Esophagus squamous epithelium (tissue), 5 donors: ENCODE measurements around the gene PTPRO. TPM values are rescaled to one million over a fixed set of nuclear protein-coding genes. Genes with fewer than 3 reads are reported as not detected.
A peak's percentile ranks its signal among the peaks of the same experiment; 100 is the strongest.

ENCODE experiments used
- DNase-seq: peaks from one replicate; lab custom pipeline; 2025; lab: John Stamatoyannopoulos, UW
- H3K27ac ChIP-seq, 4 donors: fragments of 200-600 bp; sonication (generic); one replicate each; pipeline ENCODE4 v1.5.1; 2016 to 2019; ENCODE audit warnings: mild to moderate bottlenecking in 1 of 4
- H3K27me3 ChIP-seq, 4 donors: fragments of 200-600 bp; sonication (generic); 1 replicate in 3 of 4; 2 replicates in 1 of 4; pipeline versions ENCODE4 v1.5.1 to v1.6.0; 2017 to 2021; ENCODE audit warnings: antibody characterized with exemption in 1 of 4
- H3K36me3 ChIP-seq, 3 donors: fragments of 200-600 bp; sonication (generic); one replicate each; pipeline ENCODE4 v1.5.1; 2016 to 2019
- H3K4me1 ChIP-seq, 3 donors: fragments of 200-600 bp; sonication (generic); one replicate each; pipeline ENCODE4 v1.5.1; 2017 to 2019
- H3K4me3 ChIP-seq, 4 donors: fragments of 200-600 bp; sonication (generic); 1 replicate in 3 of 4; 2 replicates in 1 of 4; pipeline ENCODE4 v1.5.1; 2016 to 2019; ENCODE audit warnings: mild to moderate bottlenecking in 2 of 4, moderate library complexity in 1 of 4
- H3K9me3 ChIP-seq, 3 donors: fragments of 200-600 bp; sonication (generic); one replicate each; pipeline ENCODE4 v1.5.1; 2016 to 2019
- POLR2A ChIP-seq, 4 donors: fragments of 450-650 bp; IDR thresholded peaks; one replicate each; pipeline ENCODE4 v1.6.1; 2017; ENCODE audit warnings: antibody characterized with exemption in 4 of 4, mild to moderate bottlenecking in 4 of 4, moderate library complexity in 3 of 4
- WGBS, 2 donors: methylation state at CpG; one replicate each; pipeline ENCODE4 v1.1.5; 2018; 5-methylcytosine and 5-hydroxymethylcytosine counted together
- intact Hi-C: fragments of 100-400 bp; cut with DNase I; formaldehyde crosslinking; loops from one replicate; pipeline ENCODE4 v1.15.0; 2022
- total RNA-seq, 4 donors: library from RNA; depleted of rRNA; stranded (reverse); fragments of >200 nt; gene quantifications; one replicate each; pipeline ENCODE4 v1.1.0, GENCODE V29; 2016
- TF ChIP-seq, protein P1 (sequence below), 6 experiments: fragments of 450-650 bp in 4 of 6; fragments of 200-600 bp in 2 of 6; sonication (generic) in 2 of 6; IDR thresholded peaks; one replicate each; pipeline ENCODE4 v1.5.1; 2016 to 2019; ENCODE audit warnings: antibody characterized with exemption in 6 of 6, mild to moderate bottlenecking in 4 of 6, moderate library complexity in 4 of 6
- donor health status: DM: yes; HTN: yes; CAD: no.

The PTPRO gene
- total RNA-seq, 4 donors from 2014 or later, result 0.13 to 1.4 (median 0.76) TPM; not detected in 1

DNA sequence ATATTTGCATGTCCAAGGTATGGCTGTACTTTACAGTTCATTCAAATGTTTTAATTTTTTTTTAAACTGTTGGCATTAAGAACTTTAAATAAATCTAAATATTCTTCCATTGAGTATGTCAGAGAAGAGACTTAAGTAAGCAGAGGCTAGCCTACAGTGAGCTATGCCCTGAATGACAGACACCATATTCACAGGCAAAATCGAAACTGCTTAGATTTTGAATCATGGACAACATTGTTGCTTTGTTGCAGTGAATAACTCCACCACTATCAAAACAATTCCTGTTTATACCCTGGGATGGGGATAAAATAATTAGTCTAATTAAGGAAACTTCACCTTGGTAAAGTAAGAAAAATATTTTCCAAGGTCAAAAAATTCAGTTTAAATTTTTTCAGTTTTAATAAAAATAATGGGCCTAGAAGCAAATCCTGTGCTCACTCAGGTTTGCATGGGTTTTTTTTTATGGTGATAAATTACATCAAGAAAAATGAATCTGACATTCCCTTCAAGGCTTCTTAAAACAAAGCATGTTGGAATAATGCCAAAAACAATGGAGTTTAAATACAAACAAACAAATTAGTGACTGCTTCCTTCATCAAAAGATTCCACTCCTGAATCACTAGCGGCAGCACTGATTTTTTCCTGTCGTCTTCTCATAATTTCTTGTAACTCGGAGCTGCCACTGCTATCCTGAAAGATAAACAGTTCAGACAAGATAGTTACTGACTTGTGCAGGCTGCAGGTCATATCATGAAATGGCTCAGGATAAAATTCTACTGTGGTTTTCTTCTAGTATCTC, 298.6 kb downstream of the PTPRO start:
- Histone ChIP-seq H3K27ac (no peak overlapping the region), H3K27me3 (no peaks in the 10 kb centered on the region), H3K9me3 (no peaks in the 10 kb centered on the region), H3K4me3 (no peak overlapping the region), H3K4me1 (peaks cover 0 to 3% (median 0%) of the 10 kb centered on the region in 3 donors), H3K36me3 (peaks cover 0 to 56% (median 0%) of the 10 kb centered on the region in 3 donors)
- WGBS, 2 donors, result 62 to 76% methylated on average over 4 of the region's 4 CpGs
- DNase-seq, result no peak
- intact Hi-C loops, result no loop called here
- TF ChIP-seq, protein P1, sequence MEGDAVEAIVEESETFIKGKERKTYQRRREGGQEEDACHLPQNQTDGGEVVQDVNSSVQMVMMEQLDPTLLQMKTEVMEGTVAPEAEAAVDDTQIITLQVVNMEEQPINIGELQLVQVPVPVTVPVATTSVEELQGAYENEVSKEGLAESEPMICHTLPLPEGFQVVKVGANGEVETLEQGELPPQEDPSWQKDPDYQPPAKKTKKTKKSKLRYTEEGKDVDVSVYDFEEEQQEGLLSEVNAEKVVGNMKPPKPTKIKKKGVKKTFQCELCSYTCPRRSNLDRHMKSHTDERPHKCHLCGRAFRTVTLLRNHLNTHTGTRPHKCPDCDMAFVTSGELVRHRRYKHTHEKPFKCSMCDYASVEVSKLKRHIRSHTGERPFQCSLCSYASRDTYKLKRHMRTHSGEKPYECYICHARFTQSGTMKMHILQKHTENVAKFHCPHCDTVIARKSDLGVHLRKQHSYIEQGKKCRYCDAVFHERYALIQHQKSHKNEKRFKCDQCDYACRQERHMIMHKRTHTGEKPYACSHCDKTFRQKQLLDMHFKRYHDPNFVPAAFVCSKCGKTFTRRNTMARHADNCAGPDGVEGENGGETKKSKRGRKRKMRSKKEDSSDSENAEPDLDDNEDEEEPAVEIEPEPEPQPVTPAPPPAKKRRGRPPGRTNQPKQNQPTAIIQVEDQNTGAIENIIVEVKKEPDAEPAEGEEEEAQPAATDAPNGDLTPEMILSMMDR (IDR thresholded peaks at IDR 0.05), result no peak
- TF ChIP-seq POLR2A (IDR thresholded peaks at IDR 0.05), result no peak

DNA sequence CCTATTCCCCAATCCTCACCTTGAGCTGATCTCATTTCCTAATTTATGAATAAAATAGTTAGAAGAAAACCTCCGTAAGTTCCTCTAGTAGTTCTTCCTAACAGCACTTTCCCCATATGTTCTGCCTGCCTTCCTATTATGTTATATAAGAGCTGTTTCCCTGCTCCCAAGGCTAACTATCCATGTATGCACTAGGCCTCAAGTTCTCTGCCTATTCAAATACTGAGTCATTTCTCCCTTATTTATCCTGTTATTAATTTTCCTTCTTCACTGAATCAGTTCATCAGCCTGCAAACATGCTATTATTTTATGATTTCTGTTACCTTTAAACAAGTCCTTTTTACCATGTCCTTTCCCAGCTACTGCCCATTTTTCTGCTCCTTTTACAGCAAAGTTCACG, 302.8 kb downstream of the PTPRO start:
- Histone ChIP-seq H3K4me1 (peaks cover 0 to 24% (median 7%) of the 10 kb centered on the region in 3 donors), H3K9me3 (no peaks in the 10 kb centered on the region), H3K27ac (no peak overlapping the region), H3K4me3 (no peak overlapping the region), H3K36me3 (peaks cover 0 to 40% (median 0%) of the 10 kb centered on the region in 3 donors), H3K27me3 (no peaks in the 10 kb centered on the region)
- intact Hi-C loops, result no loop called here
- no peak for DNase-seq
- no peak for TF ChIP-seq POLR2A (IDR thresholded peaks at IDR 0.05)
- TF ChIP-seq, protein P1 (IDR thresholded peaks at IDR 0.05), result no peak
- WGBS, 2 donors, result 93 to 95% methylated on average over 2 of the region's 2 CpGs

DNA sequence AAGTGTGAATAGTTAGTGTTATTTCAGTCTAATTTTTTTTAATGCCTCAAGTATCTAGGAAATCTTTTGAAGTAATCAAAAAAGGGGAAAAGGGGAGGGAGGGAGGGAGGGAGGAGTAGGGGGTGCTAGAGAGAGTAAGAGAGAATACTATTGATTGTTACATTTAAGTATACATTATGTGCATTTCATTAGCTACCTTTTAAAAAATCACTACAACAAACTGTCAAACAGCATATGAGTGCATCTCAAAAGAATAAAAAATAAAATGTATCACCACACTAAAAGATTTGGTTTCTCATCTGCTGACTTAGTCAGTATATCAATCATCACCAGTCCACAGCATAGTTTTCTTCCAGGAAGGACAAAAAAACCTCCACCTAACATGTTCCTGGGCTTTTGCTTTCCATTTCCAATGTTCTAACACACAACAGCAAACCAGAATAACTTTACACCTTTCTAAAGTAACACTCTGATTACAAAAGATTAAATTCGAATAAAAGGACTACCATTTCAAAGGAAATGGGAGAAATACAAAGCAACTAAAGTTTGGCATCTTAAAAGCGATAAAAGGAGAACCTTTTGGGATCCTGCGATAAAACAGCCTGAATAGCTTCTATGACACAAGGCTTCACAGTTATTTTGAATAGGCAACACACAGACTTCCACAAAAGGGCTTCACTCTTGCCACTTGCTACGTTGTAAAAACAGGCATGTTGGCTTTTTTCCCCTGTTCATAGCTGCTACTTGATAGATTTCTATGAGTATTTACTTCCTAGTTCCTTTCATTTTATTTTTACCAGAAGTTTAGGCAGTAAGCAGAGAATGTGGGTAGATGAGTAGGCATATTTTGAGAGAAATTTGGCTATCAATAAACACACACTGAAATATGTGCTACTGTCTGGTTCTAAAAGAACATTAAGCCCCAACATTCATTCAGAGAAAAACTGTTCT, 306.0 kb downstream of the PTPRO start:
- Histone ChIP-seq H3K27ac (peak overlapping the region; percentile 38 to 83 (median 74)), H3K36me3 (peaks cover 0 to 23% (median 0%) of the 10 kb centered on the region in 3 donors), H3K27me3 (no peaks in the 10 kb centered on the region), H3K4me3 (no peak overlapping the region), H3K9me3 (no peaks in the 10 kb centered on the region), H3K4me1 (peaks cover 0 to 24% (median 11%) of the 10 kb centered on the region in 3 donors)
- TF ChIP-seq, protein P1 (IDR thresholded peaks at IDR 0.05), result no peak
- TF ChIP-seq POLR2A (IDR thresholded peaks at IDR 0.05), result no peak
- DNase-seq, result no peak
- intact Hi-C loops, result no loop called here
- WGBS, 2 donors, result 40 to 44% methylated on average over 4 of the region's 4 CpGs

DNA sequence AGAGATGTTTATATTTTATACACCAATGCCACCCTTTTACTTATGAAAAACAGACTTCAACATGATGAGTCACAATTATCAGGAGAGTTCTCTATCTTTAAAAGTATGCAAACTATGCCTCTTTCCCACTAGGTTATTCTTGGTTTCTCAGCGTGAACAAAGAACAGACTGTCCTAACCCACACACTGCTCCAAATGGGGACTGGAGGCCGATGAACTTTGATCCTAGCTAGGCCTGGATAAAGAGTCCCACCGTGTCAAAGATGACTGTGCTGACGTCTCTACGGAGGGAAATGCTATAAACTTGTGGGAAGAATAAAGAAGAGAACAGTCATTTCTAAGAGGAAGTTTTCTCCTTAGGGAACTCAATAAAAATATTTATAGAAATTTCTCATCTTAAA, 306.8 kb downstream of the PTPRO start:
- 29 to 62% methylated on average over 5 of the region's 5 CpGs for WGBS, 2 donors
- Histone ChIP-seq H3K4me1 (peaks cover 0 to 24% (median 11%) of the 10 kb centered on the region in 3 donors), H3K27me3 (no peaks in the 10 kb centered on the region), H3K4me3 (no peak overlapping the region), H3K36me3 (peaks cover 0 to 16% (median 0%) of the 10 kb centered on the region in 3 donors), H3K9me3 (no peaks in the 10 kb centered on the region), H3K27ac (peak overlapping the region in 3 of 4 donors; percentile 49 to 77 (median 71))
- intact Hi-C loops, result no loop called here
- TF ChIP-seq, protein P1 (IDR thresholded peaks at IDR 0.05), result no peak
- TF ChIP-seq POLR2A (IDR thresholded peaks at IDR 0.05), result no peak
- no peak for DNase-seq
